HFF-Myc (cell line): ENCODE measurements around the gene SEPTIN11.

Source experiments
- DNase-seq: peaks from one replicate; pipeline ENCODE4 v3.0.0-alpha.2; 2011; ENCODE audit warnings: low read depth; ENCODE audit errors: extremely low read depth
- H3K4me3 ChIP-seq: replicated peaks from 2 replicates; pipeline ENCODE4 v1.5.1; 2011; ENCODE audit warnings: low read depth, mild to moderate bottlenecking, control low read depth, low read length
- TF ChIP-seq, protein P1 (sequence below): IDR thresholded peaks from 2 replicates; pipeline ENCODE4 v1.5.1; 2012; ENCODE audit warnings: mild to moderate bottlenecking, low read depth, low read length, control low read depth; ENCODE audit errors: missing control alignments

The SEPTIN11 gene

DNA sequence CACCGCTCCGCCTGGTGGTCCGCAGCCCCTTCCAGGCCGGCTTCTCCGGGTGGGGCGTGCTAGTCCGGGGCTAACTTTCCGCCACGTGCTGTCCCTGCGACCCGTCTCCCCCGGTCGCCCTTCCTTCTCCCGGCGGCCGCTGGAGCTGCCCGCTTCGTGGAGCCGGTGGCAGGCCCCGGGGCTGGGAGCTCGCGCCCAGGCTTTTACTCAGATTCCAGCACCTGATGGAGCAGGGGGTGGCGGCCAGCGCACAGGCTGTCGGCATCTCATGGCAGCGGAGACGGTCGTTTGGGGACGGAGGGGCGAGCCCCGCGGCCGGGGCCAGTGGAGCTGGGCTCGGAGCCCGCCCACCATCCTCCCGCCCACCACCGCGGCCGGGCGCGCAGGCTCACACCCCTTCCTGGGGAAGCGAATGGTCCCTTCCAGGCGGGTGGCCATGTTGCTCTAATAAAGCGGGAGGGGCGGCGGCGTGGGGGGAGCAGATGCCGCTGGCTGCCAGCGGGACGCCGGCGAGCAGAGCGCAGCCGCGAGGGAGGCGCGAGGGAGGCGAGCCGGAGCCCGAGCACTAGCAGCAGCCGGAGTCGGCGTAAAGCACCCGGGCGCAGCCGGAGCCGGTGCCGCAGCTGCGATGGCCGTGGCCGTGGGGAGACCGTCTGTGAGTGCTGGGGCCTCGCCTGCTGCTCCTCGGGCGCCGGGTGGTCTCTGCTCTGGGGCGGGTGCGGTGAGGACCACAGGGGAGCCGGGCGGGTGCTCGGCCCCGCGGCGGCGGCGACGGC is at the start of gene SEPTIN11:
Gene SEPTIN11, plus strand, starts transcription at position 477 of the 776 bp plus-strand sequence. Its CDS starts 152 bp downstream, at position 629.
- peak; percentile 76 for DNase-seq
- H3K4me3 ChIP-seq, result peak within 1 kb of the TSS; percentile 93
- TF ChIP-seq, protein P1, sequence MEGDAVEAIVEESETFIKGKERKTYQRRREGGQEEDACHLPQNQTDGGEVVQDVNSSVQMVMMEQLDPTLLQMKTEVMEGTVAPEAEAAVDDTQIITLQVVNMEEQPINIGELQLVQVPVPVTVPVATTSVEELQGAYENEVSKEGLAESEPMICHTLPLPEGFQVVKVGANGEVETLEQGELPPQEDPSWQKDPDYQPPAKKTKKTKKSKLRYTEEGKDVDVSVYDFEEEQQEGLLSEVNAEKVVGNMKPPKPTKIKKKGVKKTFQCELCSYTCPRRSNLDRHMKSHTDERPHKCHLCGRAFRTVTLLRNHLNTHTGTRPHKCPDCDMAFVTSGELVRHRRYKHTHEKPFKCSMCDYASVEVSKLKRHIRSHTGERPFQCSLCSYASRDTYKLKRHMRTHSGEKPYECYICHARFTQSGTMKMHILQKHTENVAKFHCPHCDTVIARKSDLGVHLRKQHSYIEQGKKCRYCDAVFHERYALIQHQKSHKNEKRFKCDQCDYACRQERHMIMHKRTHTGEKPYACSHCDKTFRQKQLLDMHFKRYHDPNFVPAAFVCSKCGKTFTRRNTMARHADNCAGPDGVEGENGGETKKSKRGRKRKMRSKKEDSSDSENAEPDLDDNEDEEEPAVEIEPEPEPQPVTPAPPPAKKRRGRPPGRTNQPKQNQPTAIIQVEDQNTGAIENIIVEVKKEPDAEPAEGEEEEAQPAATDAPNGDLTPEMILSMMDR, result no peak

DNA sequence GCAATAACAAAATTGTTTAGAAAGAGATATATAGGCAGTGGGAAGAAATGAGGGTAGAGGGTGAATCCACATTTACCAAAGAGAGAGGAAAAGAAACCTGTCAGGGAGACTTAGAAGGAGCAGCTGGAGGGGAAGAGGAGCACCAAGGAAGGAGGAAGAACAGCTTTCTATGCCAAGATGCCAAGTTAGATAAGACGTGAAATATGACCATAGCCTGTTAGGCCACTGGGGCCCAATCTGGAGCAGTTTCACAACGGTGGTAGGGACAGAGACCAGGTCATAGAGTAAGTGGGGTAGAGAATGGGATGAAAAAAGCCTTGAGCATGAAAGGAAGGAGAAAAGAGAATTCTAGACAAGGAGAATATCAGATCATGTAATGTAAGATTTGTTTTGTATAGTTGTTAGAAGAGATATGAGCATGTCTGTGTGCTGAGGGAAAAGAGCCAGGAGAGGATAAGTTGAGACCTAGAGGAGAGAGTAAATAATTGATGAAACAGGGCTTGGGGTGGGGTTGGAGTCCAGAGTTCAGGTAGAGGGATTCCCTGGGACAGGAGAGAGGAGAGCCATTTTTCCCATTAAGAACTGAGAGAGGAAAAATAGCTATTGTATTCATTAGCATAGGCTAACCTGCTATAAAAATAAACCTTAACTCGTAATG is 47.2 kb upstream of the SEPTIN11 start:
- TF ChIP-seq, protein P1, result no peak
- no peak overlapping the region for H3K4me3 ChIP-seq
- DNase-seq, result no peak

DNA sequence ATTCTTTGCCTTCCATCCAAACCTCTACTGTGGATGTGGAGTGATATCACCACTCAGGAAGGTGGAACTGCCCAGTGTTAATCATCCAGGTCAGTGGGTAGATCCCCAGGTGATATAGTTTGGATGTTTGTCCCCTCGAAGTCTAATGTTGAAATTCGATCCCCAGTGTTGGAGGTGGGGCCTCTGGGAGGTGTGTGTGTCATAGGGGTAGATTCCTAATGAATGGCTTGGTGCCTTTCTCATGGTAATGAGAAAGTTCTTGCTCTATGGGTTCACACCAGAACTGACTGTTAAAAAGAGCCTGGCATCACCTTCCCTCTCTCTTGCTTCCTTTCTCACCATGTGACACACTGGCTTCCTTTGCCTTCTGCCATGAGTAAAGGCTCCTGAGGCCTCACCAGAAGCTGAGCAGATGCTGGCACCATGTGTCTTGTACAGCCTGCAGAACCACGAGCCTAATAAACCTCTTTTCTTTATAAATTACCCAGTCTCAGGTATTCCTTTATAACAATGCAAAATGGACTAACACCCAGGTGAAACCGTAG is 44.8 kb upstream of the SEPTIN11 start:
- no peak for DNase-seq
- H3K4me3 ChIP-seq, result no peak overlapping the region

DNA sequence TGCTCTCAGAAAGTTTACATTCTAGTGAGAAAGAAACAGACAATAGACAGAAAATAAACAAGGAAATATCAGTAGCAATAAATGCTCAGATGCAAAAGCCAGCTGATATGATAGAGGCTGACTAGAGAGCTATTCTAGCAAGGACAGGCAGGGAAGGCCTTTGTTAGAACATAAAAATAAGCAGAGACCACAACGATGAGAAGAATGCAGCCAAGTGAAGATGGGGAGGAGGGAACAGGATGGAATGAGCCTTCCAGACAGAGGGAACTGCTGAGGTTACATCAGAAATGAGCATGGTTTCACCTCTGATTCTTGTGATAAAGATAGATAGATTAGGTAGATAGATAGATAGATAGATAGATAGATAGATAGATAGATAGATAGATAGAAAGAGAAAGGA is 44.0 kb upstream of the SEPTIN11 start:
- TF ChIP-seq, protein P1, result no peak
- DNase-seq, result no peak
- H3K4me3 ChIP-seq, result no peak overlapping the region

More for the DNA sequence above, 44.8 kb upstream of the SEPTIN11 start:
- TF ChIP-seq, protein P1, result no peak

DNA sequence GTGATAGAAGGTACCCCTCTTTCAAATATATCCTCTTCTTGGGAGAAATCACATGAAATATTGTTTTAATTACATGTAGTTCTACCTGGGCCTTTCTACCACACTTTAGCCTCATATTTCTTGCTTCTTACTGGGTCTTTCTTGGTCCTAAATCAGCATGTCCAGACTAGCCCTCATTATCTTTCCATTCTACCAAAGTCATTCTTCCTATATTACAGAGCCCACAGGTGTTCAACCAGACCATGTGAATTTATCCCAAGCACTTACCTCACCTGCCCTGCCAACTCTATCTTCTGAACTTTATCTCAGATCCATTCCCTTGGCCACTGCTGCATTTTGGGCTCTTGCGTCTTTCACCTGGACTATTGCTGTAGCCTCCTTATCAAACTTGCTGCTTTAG is 39.8 kb upstream of the SEPTIN11 start:
- DNase-seq, result no peak
- no peak overlapping the region for H3K4me3 ChIP-seq
- TF ChIP-seq, protein P1, result no peak

DNA sequence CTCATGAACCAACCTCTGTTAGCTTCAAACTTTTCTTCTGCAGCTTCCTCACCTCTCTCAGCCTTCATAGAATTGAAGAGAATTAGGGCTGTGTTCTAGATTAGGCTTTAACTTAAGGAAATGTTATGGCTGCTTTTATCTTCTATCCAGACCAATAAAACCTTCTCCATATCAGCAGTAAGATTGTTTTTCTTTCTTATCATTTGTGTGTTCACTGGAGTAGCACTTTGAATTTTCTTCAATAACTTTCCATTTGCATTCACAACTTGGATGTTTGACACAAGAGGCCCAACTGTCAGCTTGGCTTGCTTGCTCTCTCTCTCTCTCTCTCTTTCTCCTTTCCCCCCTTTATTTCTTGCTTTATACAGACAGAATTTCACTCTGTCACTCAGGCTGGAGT is 28.8 kb upstream of the SEPTIN11 start:
- TF ChIP-seq, protein P1, result no peak
- no peak for DNase-seq
- no peak overlapping the region for H3K4me3 ChIP-seq
